CD4-positive, alpha-beta memory T cell (primary cell): ENCODE measurements around the gene TMEM169. TPM values are rescaled to one million over a fixed set of nuclear protein-coding genes. Genes with fewer than 3 reads are reported as not detected.
A peak's percentile ranks its signal among the peaks of the same experiment; 100 is the strongest.

Source experiments
- CTCF ChIA-PET: fragments of 350-600 bp; sonication (Branson Sonifier 250); formaldehyde crosslinking; loops from one replicate; lab custom pipeline; 2021; ENCODE audit warnings: inconsistent platforms; ENCODE audit not compliant: partially characterized antibody; lab: Charles Lee
- POLR2A ChIA-PET: fragments of 350-600 bp; sonication (Branson Sonifier 250); formaldehyde crosslinking; loops from one replicate; lab custom pipeline; 2021; ENCODE audit not compliant: partially characterized antibody; lab: Charles Lee
- DNase-seq, 5 donors: peaks; one replicate each; pipeline versions ENCODE4 v3.0.0 to v3.0.0-alpha.2; 2020 to 2022; ENCODE audit warnings: mixed read lengths in 1 of 5
- H3K27ac ChIP-seq: one replicate; pipeline ENCODE4 v1.7.0; 2013; ENCODE audit warnings: low read depth, low read length
- H3K27me3 ChIP-seq: 2 replicates; pipeline ENCODE4 v1.7.0; 2013; ENCODE audit warnings: mild to moderate bottlenecking, low read length, moderate library complexity; ENCODE audit not compliant: insufficient read depth
- H3K36me3 ChIP-seq: 2 replicates; pipeline ENCODE4 v1.7.0; 2013; ENCODE audit warnings: mild to moderate bottlenecking, low read length, moderate library complexity; ENCODE audit not compliant: insufficient read depth
- H3K4me1 ChIP-seq: 2 replicates; pipeline ENCODE4 v1.7.0; 2013; ENCODE audit warnings: mild to moderate bottlenecking, low read length, moderate library complexity; ENCODE audit not compliant: insufficient read depth
- H3K4me3 ChIP-seq, 2 donors: one replicate each; pipeline ENCODE4 v1.7.0; 2013; ENCODE audit warnings: low read length in 2 of 2, mild to moderate bottlenecking in 1 of 2
- H3K9me3 ChIP-seq, 2 donors: one replicate each; pipeline ENCODE4 v1.7.0; 2013; ENCODE audit warnings: low read length in 2 of 2, control low read depth in 1 of 2; ENCODE audit not compliant: control insufficient read depth in 1 of 2
- H3K27ac Mint-ChIP-seq, 7 donors: one replicate each; pipeline ENCODE4 v1.8.0; 2020 to 2021; ENCODE audit warnings: mixed read lengths in 7 of 7, mild to moderate bottlenecking in 6 of 7, inconsistent platforms in 3 of 7, moderate library complexity in 3 of 7
- H3K27me3 Mint-ChIP-seq, 2 donors: one replicate each; pipeline ENCODE4 v1.8.0; 2020 to 2021; ENCODE audit warnings: mixed read lengths in 2 of 2
- H3K36me3 Mint-ChIP-seq, 2 donors: one replicate each; pipeline ENCODE4 v1.8.0; 2020 to 2021; ENCODE audit warnings: mixed read lengths in 2 of 2, inconsistent platforms in 1 of 2, mild to moderate bottlenecking in 1 of 2
- H3K4me1 Mint-ChIP-seq, 4 donors: one replicate each; pipeline ENCODE4 v1.8.0; 2020 to 2021; ENCODE audit warnings: mixed read lengths in 4 of 4, mild to moderate bottlenecking in 1 of 4
- H3K4me3 Mint-ChIP-seq, 8 donors: one replicate each; pipeline ENCODE4 v1.8.0; 2020 to 2021; ENCODE audit warnings: mixed read lengths in 8 of 8, mild to moderate bottlenecking in 7 of 8, moderate library complexity in 6 of 8, inconsistent platforms in 3 of 8
- H3K9me3 Mint-ChIP-seq, 8 donors: one replicate each; pipeline ENCODE4 v1.8.0; 2020 to 2021; ENCODE audit warnings: mixed read lengths in 8 of 8, mild to moderate bottlenecking in 5 of 8, inconsistent platforms in 3 of 8, moderate library complexity in 1 of 8
- intact Hi-C: fragments of 100-400 bp; cut with micrococcal nuclease; formaldehyde crosslinking; loops from one replicate; pipeline ENCODE4 v1.15.1; 2023
- polyA plus RNA-seq, 2 donors: library from polyadenylated mRNA; unstranded; fragments of 300-500 nt; fragmentation: Illumina TruSeq; gene quantifications; one replicate each; pipeline ENCODE4 v1.2.3, GENCODE V29; 2021
- total RNA-seq, 2 experiments: library from RNA; stranded (reverse); gene quantifications; one replicate each; pipeline ENCODE4 v1.2.3, GENCODE V29; 2021

TMEM169 gene
- total and polyA plus RNA-seq, 4 experiments from 2014 or later: 2.0 to 5.1 (median 3.0) TPM

- CTCF ChIA-PET: interaction anchor here (1.2 to 3.9 kb wide), 6 partner anchors 8 to 54 kb away, joined by 3 to 45 read pairs (median 4); partner anchors contain the start of genes PECR and TMEM169
- peak overlapping the region; percentile 42 to 99 (median 99) for H3K27ac Mint-ChIP-seq
- H3K4me1 ChIP-seq: peaks cover 23% of the 10 kb centered on the region
- H3K36me3 Mint-ChIP-seq: peaks cover 26 to 30% of the 10 kb centered on the region in 2 donors
- H3K4me1 Mint-ChIP-seq: peaks cover 21 to 41% (median 27%) of the 10 kb centered on the region in 4 donors
- H3K36me3 ChIP-seq: no peaks in the 10 kb centered on the region
- no peaks in the 10 kb centered on the region for H3K27me3 Mint-ChIP-seq
- POLR2A ChIA-PET: interaction anchor here (1.4 to 3.8 kb wide), 3 partner anchors 13 to 62 kb away, joined by 3 to 35 read pairs (median 6); partner anchors contain the start of gene XRCC5
- intact Hi-C loops: no loop called here
- no peak for DNase-seq
- no peaks in the 10 kb centered on the region for H3K9me3 ChIP-seq
- H3K9me3 Mint-ChIP-seq: peaks cover 0 to 5% (median 0%) of the 10 kb centered on the region in 8 donors
- H3K4me3 ChIP-seq: no peak overlapping the region
- peak overlapping the region in 3 of 8 donors; percentile 22 to 43 (median 24) for H3K4me3 Mint-ChIP-seq
- H3K27me3 ChIP-seq: no peaks in the 10 kb centered on the region
- H3K27ac ChIP-seq: no peak overlapping the region
These were observed 25.0 kb upstream of the TMEM169 start for GRCh38 chr2:216056739-216057138.

- no peaks in the 10 kb centered on the region for H3K36me3 ChIP-seq
- POLR2A ChIA-PET: interaction anchor here (0.6 to 3.8 kb wide), 8 partner anchors 9 to 295 kb away, joined by 3 to 38 read pairs (median 6); partner anchors contain the start of genes PECR, TMEM169 and XRCC5
- peak overlapping the region in 1 of 2 donors; percentile 14 for H3K4me3 ChIP-seq
- Mint-ChIP-seq H3K4me1 (peaks cover 21 to 41% (median 27%) of the 10 kb centered on the region in 4 donors), H3K9me3 (peaks cover 0 to 5% (median 0%) of the 10 kb centered on the region in 8 donors), H3K27ac (peak overlapping the region; percentile 98 to 99 (median 99)), H3K27me3 (no peaks in the 10 kb centered on the region), H3K36me3 (peaks cover 28 to 38% of the 10 kb centered on the region in 2 donors), H3K4me3 (peak overlapping the region; percentile 75 to 93 (median 85))
- DNase-seq: peak; percentile 62 to 73 (median 65)
- H3K9me3 ChIP-seq: no peaks in the 10 kb centered on the region
- H3K27ac ChIP-seq: peak overlapping the region; percentile 61
- CTCF ChIA-PET: interaction anchor here (0.8 to 3.9 kb wide), 15 partner anchors 9 to 1249 kb away, joined by 3 to 45 read pairs (median 5); partner anchors contain the start of genes MREG, PECR, TMEM169 and XRCC5
- H3K27me3 ChIP-seq: no peaks in the 10 kb centered on the region
- H3K4me1 ChIP-seq: peaks cover 23% of the 10 kb centered on the region
- intact Hi-C loops: loop anchor here (1.0 to 2.0 kb wide), 2 partner anchors 27 to 57 kb away; no protein-coding TSS in a partner anchor
These were observed 24.0 kb upstream of the TMEM169 start for GRCh38 chr2:216057688-216058193.

GRCh38 chr2:216059233-216059834, 22.4 kb upstream of the TMEM169 start:
- H3K4me1 Mint-ChIP-seq: peaks cover 21 to 41% (median 27%) of the 10 kb centered on the region in 4 donors
- Histone ChIP-seq H3K27me3 (no peaks in the 10 kb centered on the region), H3K9me3 (no peaks in the 10 kb centered on the region), H3K4me1 (peaks cover 23% of the 10 kb centered on the region), H3K36me3 (peaks cover 4% of the 10 kb centered on the region), H3K27ac (no peak overlapping the region), H3K4me3 (no peak overlapping the region)
- ChIA-PET CTCF (interaction anchor here (0.9 to 3.9 kb wide), 14 partner anchors 11 to 345 kb away, joined by 3 to 45 read pairs (median 6); partner anchors contain the start of genes MREG, PECR, TMEM169 and XRCC5), POLR2A (interaction anchor here (1.2 to 3.8 kb wide), 5 partner anchors 13 to 55 kb away, joined by 4 to 38 read pairs (median 6); partner anchors contain the start of genes PECR, TMEM169 and XRCC5)
- H3K9me3 Mint-ChIP-seq: peaks cover 0 to 5% (median 0%) of the 10 kb centered on the region in 8 donors
- peak in 3 of 5 donors; percentile 4 to 20 (median 12) for DNase-seq
- H3K27ac Mint-ChIP-seq: peak overlapping the region in 6 of 7 donors; percentile 53 to 78 (median 68)
- intact Hi-C loops: loop anchor here (2.0 kb wide), 1 partner anchor 55 kb away; no protein-coding TSS in a partner anchor
- H3K4me3 Mint-ChIP-seq: peak overlapping the region in 2 of 8 donors; percentile 48 to 62
- peaks cover 28 to 46% of the 10 kb centered on the region in 2 donors for H3K36me3 Mint-ChIP-seq
- no peaks in the 10 kb centered on the region for H3K27me3 Mint-ChIP-seq

- Mint-ChIP-seq H3K4me1 (peaks cover 13 to 16% (median 14%) of the 10 kb centered on the region in 4 donors), H3K9me3 (peaks cover 0 to 4% (median 0%) of the 10 kb centered on the region in 8 donors), H3K4me3 (no peak overlapping the region), H3K36me3 (peaks cover 22 to 45% of the 10 kb centered on the region in 2 donors), H3K27me3 (no peaks in the 10 kb centered on the region), H3K27ac (no peak overlapping the region)
- Histone ChIP-seq H3K27me3 (no peaks in the 10 kb centered on the region), H3K4me3 (no peak overlapping the region), H3K4me1 (peaks cover 11% of the 10 kb centered on the region), H3K27ac (no peak overlapping the region), H3K9me3 (no peaks in the 10 kb centered on the region), H3K36me3 (peaks cover 20% of the 10 kb centered on the region)
- intact Hi-C loops: no loop called here
- CTCF ChIA-PET: interaction anchor here (0.6 to 1.7 kb wide), 12 partner anchors 9 to 340 kb away, joined by 3 to 6 read pairs (median 3); partner anchors contain the start of genes PECR, TMEM169 and XRCC5
- POLR2A ChIA-PET: no interaction called here
- DNase-seq: no peak
These were observed 17.6 kb upstream of the TMEM169 start for GRCh38 chr2:216064014-216064630.

- H3K36me3 Mint-ChIP-seq: peaks cover 17 to 40% of the 10 kb centered on the region in 2 donors
- intact Hi-C loops: no loop called here
These were observed 17.1 kb upstream of the TMEM169 start for GRCh38 chr2:216064665-216065064.

GRCh38 chr2:216066230-216066629, 15.5 kb upstream of the TMEM169 start:
- no peaks in the 10 kb centered on the region for H3K27me3 Mint-ChIP-seq
- H3K4me3 Mint-ChIP-seq: no peak overlapping the region
- ChIA-PET CTCF (interaction anchor here (1.1 to 1.5 kb wide), 3 partner anchors 10 to 44 kb away, joined by 3 to 4 read pairs (median 3); no protein-coding TSS in a partner anchor), POLR2A (interaction anchor here (1.0 kb wide), 1 partner anchor 16 kb away, joined by 3 read pairs; the partner anchor contains the start of genes PECR and TMEM169)
- Histone ChIP-seq H3K27ac (no peak overlapping the region), H3K4me3 (no peak overlapping the region), H3K4me1 (peaks cover 12% of the 10 kb centered on the region), H3K36me3 (peaks cover 20% of the 10 kb centered on the region), H3K27me3 (no peaks in the 10 kb centered on the region), H3K9me3 (no peaks in the 10 kb centered on the region)
- no peaks in the 10 kb centered on the region for H3K9me3 Mint-ChIP-seq
- peak overlapping the region in 1 of 7 donors; percentile 62 for H3K27ac Mint-ChIP-seq
- intact Hi-C loops: no loop called here
- peaks cover 6 to 17% (median 16%) of the 10 kb centered on the region in 4 donors for H3K4me1 Mint-ChIP-seq
- H3K36me3 Mint-ChIP-seq: peaks cover 23 to 43% of the 10 kb centered on the region in 2 donors
- no peak for DNase-seq

More at GRCh38 chr2:216064665-216065064, 17.1 kb upstream of the TMEM169 start:
- H3K4me3 ChIP-seq: no peak overlapping the region
- peaks cover 12% of the 10 kb centered on the region for H3K4me1 ChIP-seq
- H3K27ac ChIP-seq: no peak overlapping the region
- Mint-ChIP-seq H3K4me3 (no peak overlapping the region), H3K27me3 (no peaks in the 10 kb centered on the region), H3K27ac (no peak overlapping the region), H3K4me1 (peaks cover 7 to 14% (median 13%) of the 10 kb centered on the region in 4 donors), H3K9me3 (no peaks in the 10 kb centered on the region)
- H3K36me3 ChIP-seq: peaks cover 20% of the 10 kb centered on the region
- ChIA-PET CTCF (interaction anchor here (0.6 to 1.7 kb wide), 12 partner anchors 8 to 340 kb away, joined by 3 to 6 read pairs (median 3); partner anchors contain the start of genes PECR and TMEM169), POLR2A (no interaction called here)
- no peaks in the 10 kb centered on the region for H3K27me3 ChIP-seq
- no peak for DNase-seq
- H3K9me3 ChIP-seq: no peaks in the 10 kb centered on the region
